A549 (cell line): Measurements from ENCODE around the gene BIRC5. TPM values are rescaled to one million over a fixed set of nuclear protein-coding genes. Genes with fewer than 3 reads are reported as not detected.

ENCODE experiments used
- ATAC-seq, 2 experiments: fragments of 200-7000 bp in 1 of 2; fragments of >200 bp in 1 of 2; cut with Nextera tagmentation in 1 of 2; cut with Tn5 transposase in 1 of 2; 3 replicates each; pipeline versions ENCODE4 v1.8.0 to v1.9.1; 2018 to 2020; ENCODE audit warnings: mild to moderate bottlenecking in 1 of 2, moderate library complexity in 1 of 2
- CTCF ChIA-PET: fragments of 300-600 bp; sonication (Branson Sonifier 250); formaldehyde crosslinking; extraction: SDS; loops from one replicate; lab custom pipeline; 2021; ENCODE audit warnings: antibody characterized with exemption, inconsistent platforms; lab: Yijun Ruan, JAX
- POLR2A ChIA-PET: fragments of 350-600 bp; formaldehyde crosslinking; extraction: SDS; loops from one replicate; lab custom pipeline; 2021; ENCODE audit warnings: antibody characterized with exemption, inconsistent platforms; lab: Yijun Ruan, JAX
- DNase-seq, 2 experiments: peaks; one replicate each; pipeline versions ENCODE4 v3.0.0 to v3.0.0-alpha.2; 2011 to 2016; ENCODE audit warnings: low read depth in 1 of 2, low spot score in 1 of 2
- FAIRE-seq: peaks from 2 replicates; lab custom pipeline; 2011; peaks lifted over from hg19 to GRCh38; lab: Jason Lieb, UNC
- H3K27ac ChIP-seq, 2 experiments: fragments of >200 bp; sonication (Bioruptor Twin); formaldehyde crosslinking; 3 replicates each; pipeline ENCODE4 v1.5.1; 2016 to 2017
- H3K4me1 ChIP-seq: fragments of >200 bp; sonication (Bioruptor Twin); formaldehyde crosslinking; 3 replicates; pipeline ENCODE4 v1.6.1; 2016
- H3K4me2 ChIP-seq: fragments of >200 bp; sonication (Bioruptor Twin); formaldehyde crosslinking; 3 replicates; pipeline ENCODE4 v1.6.1; 2016
- H3K4me3 ChIP-seq: fragments of >200 bp; sonication (Bioruptor Twin); formaldehyde crosslinking; 3 replicates; pipeline ENCODE4 v1.5.1; 2016
- H3K9me3 ChIP-seq: fragments of >200 bp; sonication (Bioruptor Twin); formaldehyde crosslinking; 3 replicates; pipeline ENCODE4 v1.6.1; 2016
- BHLHE40 ChIP-seq: IDR thresholded peaks from 2 replicates; pipeline ENCODE4 v1.6.1; 2012; ENCODE audit warnings: low read depth, low read length, inconsistent platforms
- CEBPB ChIP-seq, 2 experiments: fragments of >200 bp in 1 of 2; sonication (Bioruptor Twin) in 1 of 2; formaldehyde crosslinking in 1 of 2; IDR thresholded peaks; 2 replicates each; pipeline ENCODE4 v1.6.1; 2012 to 2016
- EHF ChIP-seq: fragments of 250-450 bp; sonication (Bioruptor Pico); IDR thresholded peaks from 2 replicates; pipeline ENCODE4 v1.5.0; 2020; ENCODE audit warnings: mild to moderate bottlenecking
- EHMT2 ChIP-seq: fragments of 200-600 bp; sonication (generic); IDR thresholded peaks from 2 replicates; pipeline ENCODE4 v1.6.1; 2016; ENCODE audit warnings: antibody characterized with exemption, low read depth, mild to moderate bottlenecking, moderate library complexity
- ELK1 ChIP-seq: fragments of 150-350 bp; IDR thresholded peaks from 2 replicates; pipeline ENCODE4 v1.6.1; 2014; ENCODE audit warnings: low read depth, mild to moderate bottlenecking, low read length
- FOSL2 ChIP-seq, 2 experiments: fragments of 450-650 bp in 1 of 2; fragments of >200 bp in 1 of 2; sonication (Bioruptor Twin) in 1 of 2; formaldehyde crosslinking; IDR thresholded peaks; 2 replicates each; pipeline versions ENCODE4 v1.5.0 to v1.6.1; 2016 to 2020; ENCODE audit warnings: mild to moderate bottlenecking in 1 of 2, moderate library complexity in 1 of 2
- FOXS1 ChIP-seq: fragments of 250-450 bp; sonication (Bioruptor Pico); IDR thresholded peaks from 2 replicates; pipeline ENCODE4 v1.5.0; 2020; ENCODE audit warnings: mild to moderate bottlenecking, moderate library complexity
- HES2 ChIP-seq: fragments of >200 bp; sonication (Bioruptor Twin); formaldehyde crosslinking; IDR thresholded peaks from 2 replicates; pipeline ENCODE4 v1.6.1; 2016
- JUNB ChIP-seq: fragments of >200 bp; sonication (Bioruptor Twin); formaldehyde crosslinking; IDR thresholded peaks from 2 replicates; pipeline ENCODE4 v1.6.1; 2016
- MAX ChIP-seq: IDR thresholded peaks from 2 replicates; pipeline ENCODE4 v1.6.1; 2012
- NFE2L2 ChIP-seq: fragments of 150-350 bp; conservative IDR thresholded peaks from 2 replicates; pipeline ENCODE4 v1.6.1; 2014; ENCODE audit warnings: low read length
- NR3C1 ChIP-seq: fragments of >200 bp; sonication (Bioruptor Twin); formaldehyde crosslinking; IDR thresholded peaks from 3 replicates; pipeline ENCODE4 v1.6.1; 2017
- PHF8 ChIP-seq: fragments of 200-600 bp; sonication (generic); IDR thresholded peaks from 2 replicates; pipeline ENCODE4 v1.6.1; 2016; ENCODE audit warnings: low read depth, mild to moderate bottlenecking, antibody characterized with exemption, moderate library complexity, borderline replicate concordance
- POLR2AphosphoS2 ChIP-seq: conservative IDR thresholded peaks from 2 replicates; pipeline ENCODE4 v1.6.1; 2012; ENCODE audit warnings: low read length, improper control_type of control experiment, inconsistent platforms
- REST ChIP-seq: fragments of 200-600 bp; sonication (generic); IDR thresholded peaks from 2 replicates; pipeline ENCODE4 v1.6.1; 2016; ENCODE audit warnings: antibody characterized with exemption, mild to moderate bottlenecking, moderate library complexity
- RNF2 ChIP-seq: fragments of 200-600 bp; sonication (generic); IDR thresholded peaks from 2 replicates; pipeline ENCODE4 v1.6.1; 2016; ENCODE audit warnings: low read depth, mild to moderate bottlenecking, antibody characterized with exemption, moderate library complexity, borderline replicate concordance
- SREBF2 ChIP-seq: fragments of 450-650 bp; IDR thresholded peaks from 2 replicates; pipeline ENCODE4 v1.6.1; 2014; ENCODE audit warnings: mild to moderate bottlenecking, moderate library complexity
- TP53 ChIP-seq: fragments of 250-450 bp; sonication (Bioruptor Pico); IDR thresholded peaks from 2 replicates; pipeline ENCODE4 v1.5.0; 2021; ENCODE audit warnings: mild to moderate bottlenecking, moderate library complexity
- ZC3H11A ChIP-seq: fragments of 450-650 bp; IDR thresholded peaks from 2 replicates; pipeline ENCODE4 v1.6.1; 2014; ENCODE audit warnings: antibody characterized with exemption, mild to moderate bottlenecking
- WGBS: methylation state at CpG from one replicate; pipeline ENCODE4 v1.1.6; 2017; ENCODE audit errors: missing lambda C conversion rate; 5-methylcytosine and 5-hydroxymethylcytosine counted together
- polyA plus RNA-seq, 4 experiments: library from polyadenylated mRNA; depleted of rRNA in 3 of 4; stranded (reverse); fragments of >200 nt; fragmentation: RNase III in 1 of 4; extraction: RNeasy Plus Mini Kit Qiagen cat#74134 plus additional on column Dnase treatment in 1 of 4; gene quantifications; 2 replicates in 3 of 4; 3 replicates in 1 of 4; pipeline ENCODE4 v1.2.3, GENCODE V29; 2011 to 2017

The BIRC5 gene
- polyA plus RNA-seq, 2 of the 4 experiments (the other 2 are of a cell fraction), result 51.9 to 109 TPM

GRCh38 chr17:78183916-78184315 lies 30.1 kb upstream of the BIRC5 start:
- H3K4me1 ChIP-seq, result peaks cover 40% of the 10 kb centered on the region

GRCh38 chr17:78184351-78184750 lies 29.7 kb upstream of the BIRC5 start:
- Histone ChIP-seq H3K4me1 (peaks cover 38% of the 10 kb centered on the region), H3K4me3 (no peak overlapping the region), H3K4me2 (peak overlapping the region; percentile 91; the same call in 1 of the 3 replicates), H3K9me3 (no peaks in the 10 kb centered on the region), H3K27ac (no peak overlapping the region)
- TF ChIP-seq REST, result no peak
- TF ChIP-seq RNF2, result no peak
- no peak for TF ChIP-seq ZC3H11A
- TF ChIP-seq HES2, result no peak
- no peak for TF ChIP-seq FOSL2 (IDR thresholded peaks at IDR 0.05)
- no peak for TF ChIP-seq FOSL2 (CRISPR knock-in tag; IDR thresholded peaks at IDR 0.05)
- no peak for TF ChIP-seq NR3C1
- no peak for TF ChIP-seq NFE2L2
- no peak for TF ChIP-seq ELK1
- TF ChIP-seq FOXS1 (CRISPR knock-in tag), result no peak
- TF ChIP-seq MAX, result no peak
- DNase-seq (no peak), FAIRE-seq (no peak), ATAC-seq (no peak)
- ChIA-PET CTCF (interaction anchor here (0.7 to 7.2 kb wide), 8 partner anchors 8 to 71 kb away, joined by 3 to 105 read pairs (median 13); no protein-coding TSS in a partner anchor), POLR2A (no interaction called here)
- WGBS, result 83% methylated on average over 10 of the region's 10 CpGs

More at GRCh38 chr17:78183916-78184315, 30.1 kb upstream of the BIRC5 start:
- DNase-seq (no peak), ATAC-seq (no peak)
- POLR2A ChIA-PET, result no interaction called here
- H3K4me2 ChIP-seq, result no peak overlapping the region
- no peaks in the 10 kb centered on the region for H3K9me3 ChIP-seq
- no peak overlapping the region for H3K27ac ChIP-seq
- WGBS, result 89% methylated on average over 12 of the region's 12 CpGs
- CTCF ChIA-PET, result interaction anchor here (0.7 to 7.2 kb wide), 7 partner anchors 9 to 71 kb away, joined by 3 to 105 read pairs (median 12); no protein-coding TSS in a partner anchor
- TF ChIP-seq ZC3H11A (no peak), BHLHE40 (no peak), CEBPB (IDR thresholded peaks at IDR 0.05) (no peak), EHF (CRISPR knock-in tag) (no peak), SREBF2 (no peak), TP53 (CRISPR knock-in tag) (no peak), PHF8 (no peak), EHMT2 (no peak), ELK1 (no peak), POLR2AphosphoS2 (no peak), JUNB (no peak)
- TF ChIP-seq, all 56 proteins: peak for 0
- H3K4me3 ChIP-seq, result no peak overlapping the region
- no peak for FAIRE-seq
